Measurements from ENCODE around the gene ZNF74. TPM values are rescaled to one million over a fixed set of nuclear protein-coding genes. Genes with fewer than 3 reads are reported as not detected.

Gene ZNF74
- total RNA-seq (2022; extraction: Qiagen RNA extraction), result 5.8 to 7.7 TPM (median 7.1 TPM) in 5 replicates

DNA sequence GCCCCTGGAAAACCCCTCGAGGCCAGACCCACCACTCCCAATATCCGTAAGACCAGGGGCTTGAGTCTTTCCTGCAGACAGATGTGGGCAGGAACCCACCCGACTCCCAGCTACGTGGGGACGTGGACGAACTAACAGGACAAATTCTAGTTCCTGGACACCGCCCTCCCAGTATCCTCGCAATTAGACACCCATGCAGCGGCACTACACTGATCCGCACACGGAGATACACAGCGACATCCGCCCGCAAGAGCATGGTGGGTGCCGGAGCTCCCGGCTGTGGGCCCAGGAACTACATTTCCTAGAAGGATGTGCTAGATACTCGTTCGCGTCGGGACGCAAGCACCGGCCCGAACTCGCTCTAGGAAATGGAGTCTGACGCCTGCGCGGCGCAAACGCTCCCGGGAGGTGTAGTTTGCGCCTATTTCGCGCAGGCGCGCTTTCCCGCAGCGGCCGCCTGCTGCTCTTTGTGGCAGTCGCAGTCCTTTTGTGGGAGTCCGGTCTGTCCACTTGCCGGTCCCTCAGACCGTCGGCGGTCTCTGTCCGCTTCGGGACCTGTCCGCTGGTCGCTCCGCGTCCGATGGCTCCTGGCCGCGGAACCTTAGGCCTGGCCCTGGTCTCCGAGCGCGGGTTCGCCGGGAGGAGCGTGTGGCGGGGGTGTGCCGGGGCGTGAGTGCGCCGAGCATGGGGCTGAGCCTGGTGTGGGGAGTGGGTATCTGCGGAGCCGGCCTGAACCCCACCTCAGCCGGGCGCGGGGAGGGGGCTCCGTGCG lies at the start of gene ZNF74:
TSS of gene ZNF74 (plus strand) at position 447 of the 772 bp plus-strand sequence. CDS start 478 bp downstream, outside the sequence.

DNA sequence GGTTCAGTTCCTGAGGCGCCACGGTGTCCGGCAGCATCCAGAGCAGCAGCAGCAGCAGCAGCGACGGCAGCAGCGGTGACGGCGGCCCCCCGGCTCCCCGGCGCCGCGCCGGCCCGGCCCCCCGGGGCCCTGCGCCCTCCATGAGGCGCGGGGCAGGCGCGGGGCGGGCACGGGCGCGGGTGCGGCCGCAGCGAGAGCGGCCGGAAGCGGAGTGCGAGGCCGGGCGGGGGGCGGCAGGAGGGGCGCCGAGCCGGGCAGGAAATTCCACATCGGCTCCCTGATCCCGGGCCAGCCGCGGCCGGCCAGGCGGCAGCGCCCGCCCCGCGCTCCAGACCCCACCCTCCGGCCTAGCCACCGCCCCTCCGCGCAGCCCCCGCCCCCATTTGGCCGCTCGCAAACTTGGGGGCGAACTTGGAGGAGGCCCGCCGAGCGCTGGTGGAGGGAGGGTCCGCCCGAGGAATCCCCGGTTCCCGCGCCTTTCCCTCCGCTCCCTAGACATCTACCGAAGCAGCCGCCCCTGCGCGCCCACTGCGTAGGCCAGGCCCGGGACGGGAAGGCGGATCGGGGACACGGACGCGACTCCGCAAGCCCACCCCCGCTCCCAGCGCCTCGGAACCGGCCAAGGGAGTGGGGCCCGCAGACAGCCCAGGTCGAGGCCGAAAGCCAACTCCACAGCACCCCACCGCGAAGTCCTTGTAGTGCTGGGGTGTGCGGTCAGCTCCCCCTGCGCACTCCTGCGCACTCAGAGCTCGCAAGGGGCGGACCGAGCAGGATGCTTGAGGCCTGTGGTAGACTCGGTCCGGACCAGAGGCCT lies 43.9 kb downstream of the ZNF74 start, which contains the start of gene SCARF2:
TSS of gene SCARF2 (minus strand) at position 213 of the 814 bp plus-strand sequence. CDS start at position 142, 71 bp downstream.

Other genes starting within 250 kb of the ZNF74 start
- not detected in 5 replicates for gene CCDC188, start 243.1 kb upstream of the ZNF74 start, total RNA-seq (2022; extraction: Qiagen RNA extraction)
- 6.7 to 13.7 TPM (median 12.4 TPM) in 5 replicates for gene RTN4R, start 125.8 kb upstream of the ZNF74 start, total RNA-seq (2022; extraction: Qiagen RNA extraction)
- 27.0 to 41.2 TPM (median 39.8 TPM) in 5 replicates for gene DGCR6L, start 74.1 kb upstream of the ZNF74 start, total RNA-seq (2022; extraction: Qiagen RNA extraction)
- gene SCARF2, start 43.7 kb downstream of the ZNF74 start, total RNA-seq (2022; extraction: Qiagen RNA extraction), result 0.73 to 1.2 TPM (median 0.82 TPM) in 5 replicates
- gene KLHL22, start 101.6 kb downstream of the ZNF74 start, total RNA-seq (2022; extraction: Qiagen RNA extraction), result 8.2 to 11.3 TPM (median 10.3 TPM) in 5 replicates
- gene MED15, start 113.5 kb downstream of the ZNF74 start, total RNA-seq (2022; extraction: Qiagen RNA extraction), result 49.5 to 75.3 TPM (median 66.2 TPM) in 5 replicates